Epithelial cell of esophagus (primary cell): ENCODE measurements around the gene GUCY1A2.

ENCODE experiments used
- DNase-seq: peaks from one replicate; pipeline ENCODE4 v3.0.0; 2010; ENCODE audit warnings: low read depth
- H3K4me3 ChIP-seq: 2 replicates; pipeline ENCODE4 v1.5.1; 2011; ENCODE audit warnings: mild to moderate bottlenecking, low read length, control low read depth
- TF ChIP-seq, protein P1 (sequence below): IDR thresholded peaks from 2 replicates; pipeline ENCODE4 v1.5.1; 2011; ENCODE audit warnings: low read depth, mild to moderate bottlenecking, low read length, control low read depth, inconsistent platforms; ENCODE audit not compliant: insufficient read depth; ENCODE audit errors: missing control alignments

GUCY1A2 gene

DNA sequence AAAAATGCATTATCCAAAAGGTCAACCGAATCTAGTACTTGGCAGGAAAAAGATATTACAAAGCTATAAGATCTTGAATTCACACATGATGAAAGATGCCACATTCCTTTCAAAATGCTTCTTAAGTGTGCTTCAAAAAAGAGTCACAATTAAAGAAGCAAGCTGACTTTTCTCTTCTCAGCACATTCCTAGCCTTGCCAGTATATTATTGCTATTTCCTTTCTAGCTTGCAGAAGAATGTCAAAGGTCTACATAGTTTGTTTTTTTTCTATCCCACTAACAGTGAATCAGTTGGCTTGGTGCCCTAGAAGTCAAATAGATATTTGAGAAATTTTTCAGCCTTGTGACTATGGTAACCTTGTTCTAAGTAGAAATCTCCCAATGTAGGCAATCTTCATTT, 56.8 kb downstream of the GUCY1A2 start:
- H3K4me3 ChIP-seq = no peak overlapping the region
- peak; percentile 61 for DNase-seq
- TF ChIP-seq, protein P1, sequence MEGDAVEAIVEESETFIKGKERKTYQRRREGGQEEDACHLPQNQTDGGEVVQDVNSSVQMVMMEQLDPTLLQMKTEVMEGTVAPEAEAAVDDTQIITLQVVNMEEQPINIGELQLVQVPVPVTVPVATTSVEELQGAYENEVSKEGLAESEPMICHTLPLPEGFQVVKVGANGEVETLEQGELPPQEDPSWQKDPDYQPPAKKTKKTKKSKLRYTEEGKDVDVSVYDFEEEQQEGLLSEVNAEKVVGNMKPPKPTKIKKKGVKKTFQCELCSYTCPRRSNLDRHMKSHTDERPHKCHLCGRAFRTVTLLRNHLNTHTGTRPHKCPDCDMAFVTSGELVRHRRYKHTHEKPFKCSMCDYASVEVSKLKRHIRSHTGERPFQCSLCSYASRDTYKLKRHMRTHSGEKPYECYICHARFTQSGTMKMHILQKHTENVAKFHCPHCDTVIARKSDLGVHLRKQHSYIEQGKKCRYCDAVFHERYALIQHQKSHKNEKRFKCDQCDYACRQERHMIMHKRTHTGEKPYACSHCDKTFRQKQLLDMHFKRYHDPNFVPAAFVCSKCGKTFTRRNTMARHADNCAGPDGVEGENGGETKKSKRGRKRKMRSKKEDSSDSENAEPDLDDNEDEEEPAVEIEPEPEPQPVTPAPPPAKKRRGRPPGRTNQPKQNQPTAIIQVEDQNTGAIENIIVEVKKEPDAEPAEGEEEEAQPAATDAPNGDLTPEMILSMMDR = no peak

- DNase-seq = no peak
- H3K4me3 ChIP-seq = no peak overlapping the region
- TF ChIP-seq, protein P1 = no peak
Measured at GRCh38 chr11:106961048-106961447, 57.2 kb downstream of the GUCY1A2 start.

- TF ChIP-seq, protein P1 = no peak
- no peak overlapping the region for H3K4me3 ChIP-seq
- DNase-seq = no peak
Measured at GRCh38 chr11:106959800-106960199, 58.5 kb downstream of the GUCY1A2 start.

DNA sequence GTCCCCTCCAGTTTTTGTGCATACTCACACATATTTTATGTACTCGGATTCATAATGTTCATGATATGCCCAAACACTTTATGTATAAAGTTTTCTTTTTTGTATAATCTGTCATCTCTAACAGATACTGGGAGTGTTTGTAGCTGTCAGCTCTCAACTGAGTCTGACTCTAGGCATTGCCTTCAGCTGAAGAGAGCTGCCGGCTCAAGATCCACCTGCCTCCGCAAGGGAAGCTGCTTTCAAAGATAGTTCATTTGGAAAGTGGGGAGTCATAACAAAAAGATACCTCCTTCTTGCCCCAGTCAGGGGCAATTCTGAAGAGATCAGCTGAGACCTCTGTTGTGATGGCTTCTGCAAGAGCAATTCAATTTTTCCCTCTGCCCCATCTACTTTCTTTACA, 58.9 kb downstream of the GUCY1A2 start:
- H3K4me3 ChIP-seq = no peak overlapping the region
- DNase-seq = no peak
- TF ChIP-seq, protein P1 = no peak

DNA sequence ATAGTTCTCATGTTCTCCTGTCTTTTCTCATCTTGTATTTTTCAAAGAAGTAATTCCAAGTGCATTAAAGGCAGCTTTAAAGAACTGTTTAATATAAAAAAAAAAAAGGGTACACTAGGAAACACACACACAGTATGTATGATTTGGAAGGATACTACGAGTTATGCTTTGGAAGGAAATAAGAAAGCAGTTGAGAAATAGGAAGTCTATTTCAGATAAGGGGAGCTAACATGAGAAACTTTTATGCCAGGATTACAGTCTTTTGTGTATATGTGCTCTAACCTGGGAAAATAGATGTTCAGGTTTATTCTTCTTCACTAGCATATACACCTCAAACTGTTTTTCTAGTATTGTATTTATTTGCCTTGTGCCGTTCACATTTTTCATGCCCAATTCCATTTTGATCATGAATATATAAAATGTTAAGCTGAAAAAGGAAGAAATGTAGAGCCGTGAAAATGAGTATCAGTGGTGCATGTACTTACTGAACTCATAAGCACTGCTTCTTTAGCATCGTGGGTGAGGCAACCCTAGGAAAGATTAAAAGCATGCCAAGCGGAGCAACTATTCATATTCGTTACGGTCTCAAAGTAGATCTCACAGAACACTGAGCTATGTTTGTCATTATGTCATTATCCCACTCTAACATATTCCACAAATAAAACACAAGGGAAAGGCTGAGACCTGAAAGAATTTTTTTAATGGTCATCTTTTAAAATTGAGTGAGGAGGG, 59.6 kb downstream of the GUCY1A2 start:
- TF ChIP-seq, protein P1 = no peak
- no peak overlapping the region for H3K4me3 ChIP-seq
- DNase-seq = no peak

GRCh38 chr11:106957030-106957482, 61.2 kb downstream of the GUCY1A2 start:
- TF ChIP-seq, protein P1 = no peak
- no peak for DNase-seq

DNA sequence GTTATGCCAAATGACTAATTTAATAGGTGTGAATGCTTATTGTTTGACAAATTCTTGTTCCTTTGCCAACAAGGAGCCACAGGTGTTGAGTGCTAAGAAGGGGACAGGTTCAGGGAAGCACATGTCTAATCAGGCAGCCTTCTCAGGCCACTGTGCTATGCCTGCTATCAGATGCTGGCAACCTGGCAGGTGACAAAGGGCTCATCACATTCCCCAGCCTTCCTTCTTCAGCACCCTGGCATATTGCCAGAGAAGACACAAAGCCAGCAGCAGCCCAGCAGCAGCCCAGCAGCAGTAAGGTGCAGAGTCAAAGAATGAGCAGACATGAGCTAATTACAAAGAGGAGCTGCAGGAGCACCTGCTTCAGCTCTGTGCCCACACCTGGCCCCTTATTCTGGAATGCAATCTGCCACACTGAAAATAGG, 68.2 kb downstream of the GUCY1A2 start:
- TF ChIP-seq, protein P1 = no peak
- no peak overlapping the region for H3K4me3 ChIP-seq
- DNase-seq = peak; percentile 94

More at GRCh38 chr11:106957030-106957482, 61.2 kb downstream of the GUCY1A2 start:
- H3K4me3 ChIP-seq = no peak overlapping the region
